GM21360 (cell line): Measurements from ENCODE around the gene STPG3.

Source experiments
- ATAC-seq: cut with Tn5 transposase; IDR thresholded peaks from one replicate; pipeline ENCODE4 v1.9.1; 2021; ENCODE audit warnings: mild to moderate bottlenecking, moderate library complexity; ENCODE audit not compliant: unreplicated experiment

Gene STPG3

GRCh38 chr9:137251194-137251461 is at the start of gene STPG3:
TSS of gene STPG3 (plus strand) at chr9:137251286. CDS start at chr9:137251287, 1 bp downstream.
- ATAC-seq = no peak

- no peak for ATAC-seq
Measured at GRCh38 chr9:137202966-137203365, 48.1 kb upstream of the STPG3 start.

GRCh38 chr9:137204731-137205125 is 46.4 kb upstream of the STPG3 start:
- ATAC-seq = no peak

DNA sequence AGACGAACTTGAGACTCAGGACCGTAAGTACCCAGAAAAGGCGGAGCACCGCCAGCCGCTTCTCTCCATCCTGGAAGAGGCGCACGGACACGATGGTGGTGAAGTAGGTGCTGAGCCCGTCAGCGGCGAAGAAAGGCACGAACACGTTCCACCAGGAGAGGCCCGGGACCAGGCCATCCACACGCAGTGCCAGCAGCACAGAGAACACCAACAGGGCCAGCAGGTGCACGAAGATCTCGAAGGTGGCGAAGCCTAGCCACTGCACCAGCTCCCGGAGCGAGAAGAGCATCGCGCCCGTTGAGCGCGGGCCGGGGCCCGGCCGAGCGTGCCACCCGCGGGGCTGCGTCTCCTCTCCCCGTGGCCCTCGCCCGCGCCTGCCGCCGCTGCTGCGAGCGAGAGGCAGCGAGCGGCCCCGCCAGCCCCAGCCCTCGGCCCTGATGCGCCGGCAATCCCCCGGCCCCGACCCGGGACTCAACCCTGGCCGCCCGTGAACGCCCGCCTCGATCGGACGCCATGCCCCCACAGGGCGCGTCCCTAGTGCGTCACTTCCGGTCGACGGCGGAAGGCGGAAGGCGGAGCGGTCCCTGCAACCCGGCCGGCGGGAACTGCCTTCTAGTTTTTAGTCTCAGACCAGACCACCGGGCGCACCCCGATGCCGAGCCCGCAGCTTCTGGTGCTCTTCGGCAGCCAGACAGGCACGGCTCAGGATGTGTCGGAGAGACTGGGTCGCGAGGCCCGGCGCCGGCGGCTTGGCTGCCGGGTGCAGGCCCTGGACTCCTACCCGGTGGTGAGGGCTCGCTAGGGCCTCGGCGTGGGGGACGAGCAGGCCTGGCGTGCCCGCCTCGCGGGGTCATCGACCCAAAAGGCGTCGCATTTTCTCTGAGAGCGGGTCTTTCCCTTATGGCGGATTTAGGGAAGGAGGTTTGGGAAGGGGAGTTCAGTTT is 45.7 kb upstream of the STPG3 start, which contains the start of the genes NDOR1 and TMEM203:
Gene NDOR1 (plus strand): TSS at position 575 of the 944 bp plus-strand sequence. CDS start 78 bp downstream, at position 653.
Gene TMEM203 (minus strand): TSS at position 523 of the 944 bp plus-strand sequence. CDS start 234 bp downstream, at position 289.
- ATAC-seq = peak; percentile 43

GRCh38 chr9:137206602-137207001 is 44.5 kb upstream of the STPG3 start:
- ATAC-seq = no peak

GRCh38 chr9:137211532-137211931 is 39.6 kb upstream of the STPG3 start:
- no peak for ATAC-seq

- no peak for ATAC-seq
Measured at GRCh38 chr9:137212520-137212919, 38.6 kb upstream of the STPG3 start.

GRCh38 chr9:137213160-137214060 is 37.7 kb upstream of the STPG3 start:
- no peak for ATAC-seq

DNA sequence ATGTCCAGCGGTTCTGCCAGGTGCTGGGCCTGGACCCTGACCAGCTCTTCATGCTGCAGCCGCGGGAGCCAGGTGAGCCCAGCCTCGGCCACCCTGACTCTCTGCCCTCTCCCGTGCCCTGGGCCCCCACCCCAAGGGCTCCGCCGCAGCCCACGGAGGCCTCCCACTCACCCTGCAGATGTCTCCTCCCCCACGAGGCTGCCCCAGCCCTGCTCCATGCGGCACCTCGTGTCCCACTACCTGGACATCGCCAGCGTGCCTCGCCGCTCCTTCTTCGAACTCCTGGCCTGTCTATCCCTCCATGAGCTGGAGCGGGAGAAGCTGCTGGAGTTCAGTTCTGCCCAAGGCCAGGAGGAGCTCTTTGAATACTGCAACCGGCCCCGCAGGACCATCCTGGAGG is 36.5 kb upstream of the STPG3 start:
- ATAC-seq = no peak

- ATAC-seq = no peak
Measured at GRCh38 chr9:137215196-137215986, 35.7 kb upstream of the STPG3 start.

DNA sequence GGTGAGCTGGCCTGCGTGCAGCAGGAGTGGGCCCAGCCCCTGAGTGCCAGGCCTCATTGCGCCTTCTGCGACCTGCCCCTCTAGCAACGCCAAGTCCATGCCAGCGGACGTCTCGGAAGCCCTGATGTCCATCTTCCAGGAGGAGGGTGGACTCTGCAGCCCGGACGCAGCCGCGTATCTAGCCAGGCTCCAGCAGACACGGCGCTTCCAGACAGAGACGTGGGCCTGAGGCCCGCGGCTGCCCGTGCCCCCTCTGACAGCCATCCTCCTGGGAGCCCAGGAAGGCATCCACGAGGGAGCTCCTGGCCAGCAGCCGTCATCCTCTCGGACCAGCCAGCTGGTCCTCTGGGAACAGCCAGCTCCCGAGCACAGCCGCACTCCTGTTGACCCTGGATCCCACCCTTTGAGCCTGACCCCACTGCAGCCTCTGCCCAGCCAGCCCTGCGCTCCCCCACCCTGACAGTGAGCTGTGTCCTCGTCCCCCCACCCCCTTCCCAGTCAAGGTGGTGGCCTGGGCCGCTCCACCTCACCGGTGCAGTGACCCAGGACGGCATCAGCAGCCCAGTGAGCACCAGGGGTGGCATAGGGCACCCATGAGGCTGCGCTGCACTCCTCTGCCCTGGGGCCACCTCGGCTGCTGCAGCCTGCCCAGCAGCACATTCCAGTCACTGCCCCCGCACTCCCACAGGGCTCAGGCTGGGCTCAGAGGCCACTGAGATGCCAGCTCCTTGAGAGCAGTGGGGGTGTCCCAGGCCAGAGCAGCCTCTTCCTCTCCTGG is 34.7 kb upstream of the STPG3 start:
- no peak for ATAC-seq

DNA sequence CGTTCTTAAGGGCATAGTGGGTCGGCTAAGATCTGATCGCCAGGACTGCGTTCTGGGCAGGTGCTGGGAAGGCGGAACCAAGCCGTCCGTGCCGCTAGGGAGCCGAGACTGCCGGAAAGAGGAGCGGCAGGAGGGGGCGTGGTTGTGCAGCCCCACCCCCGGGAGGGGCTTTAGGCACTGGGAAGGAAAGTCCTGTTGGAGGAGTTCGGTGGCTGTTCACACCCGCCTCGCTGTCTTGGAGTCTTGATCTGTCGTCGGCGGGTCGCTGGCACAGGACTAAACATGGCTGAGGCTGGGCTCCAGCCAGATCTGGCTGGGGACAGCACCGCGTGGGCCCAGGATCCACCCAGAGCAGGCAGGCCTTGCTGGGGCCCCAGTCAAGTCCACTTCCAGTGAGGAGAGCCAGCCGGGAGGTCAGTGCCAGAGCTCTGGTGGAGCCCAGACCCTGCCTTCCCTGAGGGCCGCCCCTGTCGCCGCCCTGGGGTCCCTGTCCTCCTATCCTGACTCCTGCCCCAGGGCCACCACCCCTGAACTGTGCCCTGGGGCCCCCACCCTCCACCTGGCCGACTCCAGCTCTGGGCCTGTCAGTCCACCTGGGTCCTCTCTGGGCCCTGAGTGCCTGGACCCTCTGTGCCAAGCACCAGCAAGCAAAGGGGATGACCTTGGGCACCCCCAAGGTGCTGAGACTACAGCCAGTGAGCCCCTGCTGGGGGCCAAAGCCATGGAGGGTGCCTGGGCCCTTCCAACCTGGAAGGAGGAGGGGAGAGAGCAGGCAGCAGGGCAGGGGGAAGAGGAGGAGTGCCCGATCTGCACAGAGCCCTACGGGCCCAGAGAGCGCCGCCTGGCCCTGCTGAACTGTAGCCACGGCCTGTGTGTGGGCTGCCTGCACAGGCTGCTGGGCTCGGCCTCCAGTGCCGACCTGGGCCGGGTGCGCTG is 33.5 kb upstream of the STPG3 start:
- ATAC-seq = no peak

DNA sequence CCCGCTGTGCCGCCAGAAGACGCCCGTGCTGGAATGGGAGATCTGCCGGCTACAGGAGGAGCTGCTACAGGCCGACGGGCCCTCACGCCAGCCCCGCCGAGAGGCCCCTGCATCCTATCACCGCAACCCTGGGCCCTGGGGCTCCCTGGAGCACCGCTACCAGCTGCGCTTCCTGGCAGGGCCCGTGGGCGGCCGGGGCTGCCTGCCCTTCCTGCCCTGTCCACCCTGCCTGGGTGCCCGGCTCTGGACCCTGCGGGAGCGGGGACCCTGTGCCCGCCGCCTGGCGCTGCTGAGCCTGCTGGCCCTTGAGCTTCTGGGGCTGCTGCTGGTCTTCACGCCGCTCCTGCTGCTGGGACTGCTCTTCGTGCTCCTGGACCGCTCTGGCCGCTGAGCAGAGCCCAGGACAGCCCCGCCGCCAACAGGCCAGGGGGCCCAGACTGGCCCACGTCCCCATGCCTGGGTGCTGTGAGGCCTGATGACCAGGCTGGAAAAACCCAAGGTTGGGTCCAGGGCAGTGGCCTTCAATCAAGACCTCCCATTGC is 32.8 kb upstream of the STPG3 start:
- ATAC-seq = no peak

DNA sequence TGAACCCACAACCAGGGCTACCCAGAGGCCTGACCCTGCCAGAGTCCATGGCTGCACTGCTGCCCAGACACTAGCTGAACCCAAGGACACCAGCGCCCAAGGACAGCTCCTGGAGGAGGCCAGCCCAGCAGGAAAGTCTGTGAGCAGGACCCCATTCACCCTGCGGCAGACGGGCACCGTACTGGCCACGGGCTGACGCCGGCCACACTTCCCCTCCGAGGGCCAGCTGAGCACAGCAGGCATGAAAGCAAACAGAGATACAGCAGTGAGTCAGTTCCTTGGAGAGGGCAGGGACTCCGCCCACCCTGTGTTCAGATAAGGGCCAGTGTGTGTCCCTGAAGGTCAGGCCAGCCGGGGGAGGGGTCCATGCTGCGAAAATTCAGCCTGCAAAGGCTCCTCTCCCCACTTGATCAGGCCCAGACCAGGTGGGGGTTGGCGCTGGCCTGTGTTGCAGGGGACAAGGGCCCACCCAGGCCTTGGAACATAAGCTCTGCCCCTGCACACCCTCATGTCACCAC is 32.3 kb upstream of the STPG3 start:
- ATAC-seq = no peak

- ATAC-seq = no peak
Measured at GRCh38 chr9:137219757-137220316, 31.2 kb upstream of the STPG3 start.

DNA sequence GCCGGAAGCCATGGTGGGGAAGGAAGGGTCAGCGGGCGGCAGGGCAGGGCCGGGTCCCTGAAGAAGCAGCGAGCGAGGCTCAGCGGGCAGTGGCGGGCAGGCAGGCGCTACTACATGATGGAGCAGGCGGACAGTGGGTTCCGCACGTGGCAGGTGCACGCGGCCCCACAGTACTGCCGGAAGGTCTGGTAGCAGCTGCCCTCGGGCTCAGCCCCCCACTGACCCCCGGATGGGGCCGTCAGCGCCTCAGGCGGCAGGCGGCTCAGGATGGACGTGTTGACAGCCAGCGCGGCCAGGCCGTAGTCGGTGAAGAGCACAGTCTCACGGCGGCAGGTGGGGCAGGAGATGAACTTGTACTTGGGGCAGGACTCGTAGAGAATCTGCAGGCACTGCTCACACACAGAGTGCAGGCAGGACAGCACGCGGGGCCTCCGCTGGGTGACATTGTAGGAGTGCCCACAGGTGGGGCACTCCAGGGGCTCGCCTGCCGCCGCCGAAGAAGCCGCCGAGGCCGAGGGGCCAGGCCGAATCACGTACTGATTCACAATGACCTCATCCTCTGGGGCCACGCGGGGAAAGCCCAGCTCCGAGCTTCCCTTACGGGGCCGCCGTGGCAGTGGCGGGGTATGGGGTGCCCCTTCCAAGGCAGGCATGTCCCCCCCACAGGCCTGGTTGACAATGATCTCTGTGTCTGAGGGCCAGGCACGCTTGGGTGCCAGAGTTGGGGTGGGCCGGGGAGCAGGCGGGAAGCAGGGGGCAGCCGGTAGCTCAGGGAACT is 30.6 kb upstream of the STPG3 start:
- ATAC-seq = no peak

GRCh38 chr9:137221095-137221505 is 30.0 kb upstream of the STPG3 start:
- ATAC-seq = no peak
